ENCODE results near the gene TOPORS.

GRCh38 chr9:32577316-32577715, 24.9 kb upstream of the TOPORS start:
- TF ChIP-seq CTCF (IDR thresholded peaks at IDR 0.05; ENCODE audit: low read length) (no peak), EZH2 (optimal IDR thresholded peaks at IDR 0.05; ENCODE audit: low read depth, low read length) (no peak)

All from MM.1S (cell line).